Right ventricle myocardium superior (tissue), 1 donor: Measurements from ENCODE around the gene BMP10. TPM values are rescaled to one million over a fixed set of nuclear protein-coding genes. Genes with fewer than 3 reads are reported as not detected.
A peak's percentile ranks its signal among the peaks of the same experiment; 100 is the strongest.

ENCODE experiments used
- ATAC-seq: fragments of 200-7000 bp; cut with Tn5 transposase; one replicate; pipeline ENCODE4 v1.9.1; 2020; ENCODE audit warnings: mild to moderate bottlenecking; ENCODE audit not compliant: poor library complexity
- DNase-seq: peaks from one replicate; pipeline ENCODE4 v3.0.0-alpha.2; 2020
- intact Hi-C: fragments of 100-400 bp; cut with DNase I; formaldehyde crosslinking; loops from one replicate; pipeline ENCODE4 v1.11.2; 2022
- total RNA-seq: library from RNA; stranded (reverse); fragmentation: NEBNext Ultra II Directional; extraction: Animal tissue kit (Norgen Biotek cat#: 25700); gene quantifications from one replicate; pipeline ENCODE4 v1.2.1, GENCODE V29; 2021
- donor health status: DM: no; HTN: yes; CAD: no; lungs with severe emphysema.

Gene BMP10
- total RNA-seq, 1 donor from 2014 or later, result not detected

- ATAC-seq (no peak), DNase-seq (no peak)
- intact Hi-C loops, result no loop called here
Observed at GRCh38 chr2:68860111-68860510, 11.1 kb downstream of the BMP10 start.

- ATAC-seq (no peak), DNase-seq (no peak)
- intact Hi-C loops, result no loop called here
Observed at GRCh38 chr2:68857855-68858456, 13.2 kb downstream of the BMP10 start.

- no peak for ATAC-seq
- no peak for DNase-seq
- intact Hi-C loops, result no loop called here
Observed at GRCh38 chr2:68857202-68857845, 13.9 kb downstream of the BMP10 start.

GRCh38 chr2:68855550-68855949 is 15.6 kb downstream of the BMP10 start:
- DNase-seq, result no peak
- intact Hi-C loops, result no loop called here
- ATAC-seq, result no peak

- DNase-seq (no peak), ATAC-seq (no peak)
- intact Hi-C loops, result no loop called here
Observed at GRCh38 chr2:68854476-68854875, 16.7 kb downstream of the BMP10 start.

- intact Hi-C loops, result no loop called here
- peak; percentile 83 for ATAC-seq
- no peak for DNase-seq
Observed at GRCh38 chr2:68853915-68854314, 17.3 kb downstream of the BMP10 start.

- DNase-seq (no peak), ATAC-seq (no peak)
- intact Hi-C loops, result no loop called here
Observed at GRCh38 chr2:68853035-68853434, 18.2 kb downstream of the BMP10 start.

GRCh38 chr2:68850524-68850923 is 20.7 kb downstream of the BMP10 start:
- intact Hi-C loops, result no loop called here
- DNase-seq, result no peak
- no peak for ATAC-seq

- ATAC-seq (no peak), DNase-seq (no peak)
- intact Hi-C loops, result loop anchor here (10.0 kb wide), 1 partner anchor 65 kb away; no protein-coding TSS in a partner anchor
Observed at GRCh38 chr2:68849579-68850030, 21.6 kb downstream of the BMP10 start.

GRCh38 chr2:68847751-68848150 is 23.4 kb downstream of the BMP10 start:
- intact Hi-C loops, result loop anchor here (10.0 kb wide), 1 partner anchor 67 kb away; no protein-coding TSS in a partner anchor
- no peak for DNase-seq
- no peak for ATAC-seq

- DNase-seq (no peak), ATAC-seq (no peak)
- intact Hi-C loops, result loop anchor here (10.0 kb wide), 1 partner anchor 69 kb away; no protein-coding TSS in a partner anchor
Observed at GRCh38 chr2:68846091-68846490, 25.1 kb downstream of the BMP10 start.

GRCh38 chr2:68845043-68845442 is 26.2 kb downstream of the BMP10 start:
- DNase-seq, result no peak
- intact Hi-C loops, result loop anchor here (10.0 kb wide), 1 partner anchor 70 kb away; no protein-coding TSS in a partner anchor
- no peak for ATAC-seq

- ATAC-seq (no peak), DNase-seq (no peak)
- intact Hi-C loops, result no loop called here
Observed at GRCh38 chr2:68839260-68839833, 31.9 kb downstream of the BMP10 start.

GRCh38 chr2:68838641-68839040 is 32.6 kb downstream of the BMP10 start:
- DNase-seq (no peak), ATAC-seq (no peak)
- intact Hi-C loops, result no loop called here

- no peak for ATAC-seq
- intact Hi-C loops, result no loop called here
- no peak for DNase-seq
Observed at GRCh38 chr2:68837861-68838341, 33.3 kb downstream of the BMP10 start.

- intact Hi-C loops, result no loop called here
- peak; percentile 68 for ATAC-seq
- peak; percentile 83 for DNase-seq
Observed at GRCh38 chr2:68837164-68837860, 33.9 kb downstream of the BMP10 start.

GRCh38 chr2:68835621-68836020 is 35.6 kb downstream of the BMP10 start:
- ATAC-seq, result peak; percentile 40
- intact Hi-C loops, result no loop called here
- no peak for DNase-seq

- no peak for ATAC-seq
- no peak for DNase-seq
- intact Hi-C loops, result loop anchor here (5.0 kb wide), 1 partner anchor 83 kb away; no protein-coding TSS in a partner anchor
Observed at GRCh38 chr2:68834737-68835376, 36.3 kb downstream of the BMP10 start.

- intact Hi-C loops, result loop anchor here (5.0 kb wide), 1 partner anchor 81 kb away; no protein-coding TSS in a partner anchor
- DNase-seq (no peak), ATAC-seq (no peak)
Observed at GRCh38 chr2:68833162-68833561, 38.0 kb downstream of the BMP10 start.
